Putamen (tissue), 1 donor: ENCODE data around the gene SMARCC1.
A peak's percentile ranks its signal among the peaks of the same experiment; 100 is the strongest.
"Not testable (repeated sequence)": the region's sequence is repeated elsewhere in the genome, so short reads cannot be mapped to it uniquely, and the experiment has no call there.

ENCODE experiments used
- DNase-seq: peaks from one replicate; pipeline ENCODE4 v3.0.0-alpha.2; 2016; ENCODE audit warnings: low spot score

SMARCC1 gene

DNA sequence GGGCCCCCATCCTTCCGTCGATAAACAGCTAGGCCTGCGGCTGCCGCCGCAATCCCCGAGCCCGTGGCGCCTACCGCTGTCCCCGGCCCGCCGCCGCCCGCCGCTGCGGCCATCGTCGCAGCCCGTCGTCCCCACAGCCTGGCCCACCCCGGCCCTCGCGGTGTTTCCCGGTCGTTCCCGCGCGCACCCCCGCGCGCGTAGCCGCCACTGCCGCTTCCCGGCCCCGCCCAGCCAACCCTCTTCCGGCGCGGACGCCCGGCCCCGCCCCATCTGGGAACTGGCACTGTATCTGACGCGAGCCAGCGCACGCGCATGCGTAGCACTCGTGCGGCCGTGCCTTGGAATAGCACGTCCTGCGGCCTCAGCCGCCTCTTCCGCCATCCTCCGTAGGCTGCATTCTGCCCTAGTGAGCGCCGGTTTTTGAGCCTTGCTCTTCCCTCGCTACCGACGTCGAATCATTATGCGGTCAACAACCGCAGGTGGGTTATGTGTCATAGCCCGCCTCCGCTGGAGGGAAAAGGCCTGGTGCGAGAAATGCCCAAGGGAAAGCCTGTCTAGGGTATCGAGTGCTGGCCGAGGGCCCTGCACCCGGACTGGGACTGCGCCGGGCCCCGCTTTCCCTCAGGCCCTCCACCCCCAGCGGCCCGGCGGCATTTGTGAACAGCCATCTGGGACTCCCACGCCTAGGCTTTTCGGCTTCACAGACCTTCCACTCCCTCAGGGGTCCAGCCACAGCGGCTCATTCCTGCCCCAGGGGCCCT is at the start of gene SMARCC1:
Gene SMARCC1 (minus strand): TSS at position 209 of the 761 bp plus-strand sequence. CDS start 96 bp downstream, at position 113.
- DNase-seq = peak; percentile 96

- not testable (repeated sequence) for DNase-seq
Observed at GRCh38 chr3:47829482-47829881, 47.8 kb upstream of the SMARCC1 start.

GRCh38 chr3:47825590-47825989 is 43.9 kb upstream of the SMARCC1 start:
- no peak for DNase-seq

DNA sequence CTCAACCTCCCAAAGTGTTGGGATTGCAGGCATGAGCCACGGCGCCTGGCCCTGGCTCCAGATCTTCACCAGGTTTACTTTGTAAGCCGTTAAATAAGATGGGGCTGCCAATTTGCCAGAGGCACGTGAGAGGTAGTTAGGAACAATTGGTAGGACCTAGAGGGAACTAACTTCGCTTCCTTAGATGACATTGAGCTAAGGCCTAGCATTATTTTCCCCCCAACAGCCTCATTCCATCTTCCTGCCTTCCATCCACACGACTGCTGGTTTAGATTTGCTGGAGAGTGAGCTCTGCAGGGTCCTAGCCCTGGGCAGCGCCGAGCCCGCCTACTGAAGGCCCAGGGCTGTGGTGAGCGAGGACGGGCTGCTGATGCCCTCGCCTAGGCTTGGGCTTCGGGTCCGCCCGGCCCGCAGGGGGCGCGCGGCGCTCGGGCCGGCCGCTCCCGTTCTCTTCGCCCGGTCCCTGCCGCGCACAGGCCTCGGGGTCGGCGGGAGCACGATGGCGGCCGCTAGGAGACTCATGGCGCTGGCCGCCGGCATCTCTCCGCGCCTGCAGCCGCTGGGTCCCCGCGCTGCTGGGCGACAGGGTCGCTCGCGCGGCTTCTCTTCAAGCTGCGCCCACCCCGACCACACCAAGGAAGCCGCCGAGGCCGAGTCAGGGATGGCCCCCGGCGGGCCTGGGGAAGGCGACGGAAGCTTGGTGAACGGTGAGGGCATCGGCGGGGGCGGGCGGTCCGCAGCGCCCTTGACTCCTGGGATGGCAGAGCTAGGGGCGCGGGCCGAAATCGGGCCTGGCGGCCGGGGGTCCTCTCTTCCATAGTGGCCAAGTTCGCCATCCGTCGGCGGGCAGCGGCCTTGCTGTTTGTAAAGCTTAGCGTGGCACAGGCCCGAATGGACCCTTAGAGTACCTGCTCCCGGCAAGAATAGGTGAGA is 43.1 kb upstream of the SMARCC1 start:
- peak; percentile 78 for DNase-seq

DNA sequence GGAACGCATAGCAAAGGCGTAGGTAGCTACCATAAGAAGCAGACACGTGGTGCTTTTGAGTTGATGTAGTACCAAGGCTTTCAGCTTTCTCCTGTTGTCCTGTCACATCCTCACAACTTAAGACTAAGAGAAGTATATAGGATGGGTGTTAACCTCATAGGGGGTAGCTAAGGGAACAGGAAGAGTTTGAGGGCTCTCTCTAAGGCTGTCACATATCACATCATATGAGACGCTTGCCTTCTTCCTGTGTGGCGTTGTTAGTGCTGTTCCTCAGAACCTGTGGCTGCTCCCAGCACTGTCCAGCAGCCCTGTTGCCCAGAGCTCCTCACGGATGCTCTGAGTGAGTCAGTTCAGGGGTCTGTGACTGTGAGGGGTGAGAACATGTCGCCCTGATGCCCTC is 35.9 kb upstream of the SMARCC1 start:
- DNase-seq = no peak

- no peak for DNase-seq
Observed at GRCh38 chr3:47813551-47814177, 32.0 kb upstream of the SMARCC1 start.

DNA sequence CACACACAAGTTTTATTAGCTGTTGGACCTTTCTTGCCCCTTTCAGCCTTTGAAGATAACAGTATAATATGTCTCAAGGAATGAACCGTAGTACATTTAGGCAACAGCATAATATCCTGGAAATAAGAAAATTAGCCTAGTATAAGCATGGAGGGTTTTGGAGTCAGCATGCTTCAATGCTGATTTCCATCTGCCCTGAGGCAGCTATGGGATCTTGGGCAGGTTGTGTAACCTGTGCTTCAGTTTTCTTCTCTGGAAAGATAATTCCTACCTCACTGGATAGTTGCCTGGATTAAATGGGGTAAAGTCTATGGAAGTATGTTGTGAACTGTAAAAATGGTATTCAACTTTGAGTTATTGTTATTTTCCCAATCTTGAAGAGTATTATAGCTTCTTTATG is 22.9 kb upstream of the SMARCC1 start:
- no peak for DNase-seq

GRCh38 chr3:47803480-47804025 is 21.9 kb upstream of the SMARCC1 start:
- DNase-seq = no peak

DNA sequence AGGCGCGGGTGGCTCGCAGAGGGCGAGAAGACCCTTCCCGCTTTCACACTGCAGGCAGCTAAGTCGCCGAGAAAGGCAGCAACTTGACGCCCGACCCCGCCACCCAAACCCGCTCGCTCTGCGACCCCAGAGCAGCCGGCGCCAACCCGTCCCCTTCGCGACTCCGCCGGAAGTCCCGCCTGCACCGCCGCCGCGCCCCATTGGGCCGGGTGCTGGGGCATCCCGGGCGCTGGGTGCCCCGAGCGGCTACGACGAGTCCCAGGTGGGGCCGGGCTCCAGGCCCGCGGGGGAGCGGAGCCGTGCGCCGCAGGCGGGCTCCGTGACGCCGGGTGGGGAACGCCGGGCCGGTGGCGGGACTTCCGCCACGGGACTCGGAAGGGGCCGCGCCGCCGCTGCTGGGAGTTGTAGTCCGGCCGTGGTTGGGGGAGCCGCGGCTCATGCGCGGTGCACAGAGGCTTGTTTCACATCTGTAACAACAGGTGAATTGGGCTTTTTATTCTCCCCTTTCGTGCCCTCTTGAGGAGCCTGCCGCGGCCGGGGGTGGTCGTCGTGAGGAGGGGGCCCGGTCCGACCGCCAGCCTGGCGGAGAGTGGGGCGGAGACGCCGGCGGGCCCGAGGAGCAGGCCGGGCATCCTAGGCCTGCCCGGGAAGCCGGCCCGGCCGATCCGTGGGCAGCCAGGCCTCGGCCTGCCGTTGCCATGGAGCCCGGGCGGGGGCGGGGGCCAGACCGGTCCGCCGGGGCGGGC is 21.2 kb upstream of the SMARCC1 start, which contains the start of gene DHX30:
Gene DHX30 (plus strand): TSS at position 405 of the 746 bp plus-strand sequence. CDS start 7,546 bp downstream, outside the sequence.
- DNase-seq = peak; percentile 91

GRCh38 chr3:47799733-47800132 is 18.0 kb upstream of the SMARCC1 start:
- DNase-seq = no peak

GRCh38 chr3:47794544-47794943 is 12.9 kb upstream of the SMARCC1 start:
- DNase-seq = no peak

DNA sequence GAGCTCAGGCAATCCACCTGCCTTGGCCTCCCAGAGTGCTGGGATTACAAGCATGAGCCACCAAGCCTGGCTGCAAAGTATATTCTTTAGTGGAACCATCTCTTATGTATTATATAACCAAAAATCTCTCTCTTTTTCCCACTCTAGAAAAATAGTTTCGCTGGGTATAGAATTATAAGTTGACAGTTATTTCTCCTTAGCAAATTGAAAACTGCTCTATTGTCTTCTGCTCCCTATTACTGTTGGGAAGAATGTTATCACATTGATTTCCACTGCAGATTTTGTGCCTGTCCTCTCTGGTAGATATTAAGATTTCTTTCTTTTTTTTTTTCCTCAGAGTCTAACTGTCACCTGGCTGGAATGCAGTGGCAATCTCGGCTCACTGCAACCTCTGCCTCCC is 11.0 kb upstream of the SMARCC1 start:
- DNase-seq = no peak

DNA sequence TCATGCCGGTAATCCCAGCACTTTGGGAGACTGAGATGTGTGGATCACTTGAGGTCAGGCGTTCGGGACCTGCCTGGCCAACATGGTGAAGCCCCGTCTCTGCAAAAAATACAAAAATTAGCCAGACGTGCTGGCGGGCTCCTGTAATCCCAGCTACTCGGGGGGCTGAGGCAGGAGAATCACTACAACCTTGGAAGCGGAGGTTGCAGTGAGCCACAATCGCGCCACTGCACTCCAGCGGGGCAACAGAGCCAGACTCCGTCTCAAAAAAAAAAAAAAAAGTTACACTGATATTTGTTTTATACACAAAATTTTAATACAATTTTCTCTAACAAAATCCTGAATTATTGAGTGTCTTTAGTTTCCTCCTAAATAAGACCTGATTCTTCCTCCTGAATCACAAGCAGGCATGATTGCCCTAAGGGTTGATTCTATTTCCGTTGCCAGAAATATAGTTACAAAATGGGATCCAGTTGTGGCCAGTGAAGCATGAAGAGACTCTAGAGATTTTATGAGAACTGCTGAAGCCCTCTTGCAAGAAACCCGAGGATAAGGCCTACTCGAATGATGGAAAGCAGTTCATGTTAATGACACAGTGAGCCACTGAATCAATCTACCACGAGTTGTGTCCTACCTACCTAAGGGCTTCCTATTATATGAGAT is 9.6 kb upstream of the SMARCC1 start:
- DNase-seq = no peak

DNA sequence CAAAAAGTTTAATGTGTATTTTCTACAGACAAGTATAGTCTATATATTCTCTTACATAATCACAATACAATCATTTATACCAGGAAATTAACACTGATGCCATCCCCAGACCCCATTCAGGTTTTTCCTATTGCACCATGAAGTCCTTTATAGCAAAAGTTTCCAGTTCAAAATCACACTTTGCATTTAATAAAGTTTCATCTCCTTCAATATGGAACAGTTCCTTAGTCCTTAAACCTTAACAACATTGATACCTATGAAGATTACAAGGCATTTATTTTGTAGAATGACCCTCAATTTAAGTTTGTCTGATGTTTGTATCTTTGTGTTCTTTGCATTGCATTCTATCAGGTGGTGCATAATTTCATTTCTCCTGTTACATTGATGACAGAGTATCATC is 2.0 kb upstream of the SMARCC1 start:
- DNase-seq = no peak

GRCh38 chr3:47782446-47783308 is 984 bp upstream of the SMARCC1 start:
- no peak for DNase-seq

- peak; percentile 51 for DNase-seq
Observed at GRCh38 chr3:47780741-47781684, 680 bp downstream of the SMARCC1 start.

- no peak for DNase-seq
Observed at GRCh38 chr3:47778746-47779145, 2.9 kb downstream of the SMARCC1 start.

GRCh38 chr3:47772788-47773187 is 8.9 kb downstream of the SMARCC1 start:
- no peak for DNase-seq

DNA sequence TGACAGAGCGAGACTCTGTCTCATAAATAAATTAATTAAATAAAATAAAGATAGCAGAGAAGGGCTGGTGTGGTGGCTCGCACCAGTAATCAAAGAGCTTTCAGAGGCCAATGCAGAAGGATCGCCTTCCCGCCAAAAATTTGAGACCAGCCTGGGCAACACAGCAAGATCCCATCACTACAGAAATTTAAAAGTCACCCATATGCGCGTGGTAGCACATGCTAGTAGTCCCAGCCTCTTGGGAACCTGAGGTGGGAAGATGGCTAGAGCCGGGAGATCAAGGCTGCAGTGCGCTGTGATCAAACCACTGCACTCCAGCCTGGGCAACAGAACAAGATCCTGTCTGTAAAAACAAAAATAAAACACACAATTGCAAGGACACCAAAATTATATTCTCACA is 9.6 kb downstream of the SMARCC1 start:
- DNase-seq = no peak
